Heart right ventricle (tissue), 16 donors: ENCODE results near the gene GSTK1. TPM values are rescaled to one million over a fixed set of nuclear protein-coding genes. Genes with fewer than 3 reads are reported as not detected.

Experiments
- ATAC-seq, 8 donors: fragments of 200-7000 bp; cut with Tn5 transposase; one replicate each; pipeline ENCODE4 v1.9.1; 2020; ENCODE audit warnings: mild to moderate bottlenecking in 8 of 8, moderate library complexity in 8 of 8, moderate number of reproducible peaks in 1 of 8
- DNase-seq, 2 donors: peaks; one replicate each; pipeline ENCODE4 v3.0.0-alpha.2; 2020
- H3K27ac ChIP-seq, 10 donors: fragments of 200-600 bp; sonication (generic) in 2 of 10; one replicate each; pipeline versions ENCODE4 v1.5.0 to v1.8.0; 2020 to 2022; ENCODE audit warnings: mild to moderate bottlenecking in 3 of 10
- H3K27me3 ChIP-seq, 7 donors: fragments of 200-600 bp; one replicate each; pipeline ENCODE4 v1.8.0; 2021 to 2022; ENCODE audit warnings: mild to moderate bottlenecking in 2 of 7
- H3K36me3 ChIP-seq, 9 donors: fragments of 200-600 bp; sonication (generic) in 1 of 9; one replicate each; pipeline versions ENCODE4 v1.5.0 to v1.8.0; 2020 to 2022; ENCODE audit warnings: mild to moderate bottlenecking in 2 of 9
- H3K4me1 ChIP-seq, 9 donors: fragments of 200-600 bp; sonication (generic) in 1 of 9; one replicate each; pipeline versions ENCODE4 v1.5.0 to v1.8.0; 2020 to 2022; ENCODE audit warnings: mild to moderate bottlenecking in 4 of 9
- H3K4me3 ChIP-seq, 10 donors: fragments of 200-600 bp; sonication (generic) in 2 of 10; one replicate each; pipeline versions ENCODE4 v1.5.0 to v1.8.0; 2020 to 2022; ENCODE audit warnings: mild to moderate bottlenecking in 7 of 10, moderate library complexity in 2 of 10
- H3K9me3 ChIP-seq, 11 donors: fragments of 200-600 bp in 10 of 11; sonication (generic) in 2 of 11; one replicate each; pipeline versions ENCODE4 v1.5.0 to v1.8.0; 2013 to 2022; ENCODE audit warnings: mild to moderate bottlenecking in 2 of 11, control low read depth in 1 of 11, moderate library complexity in 1 of 11
- CTCF ChIP-seq, 9 donors: fragments of 200-600 bp; sonication (generic) in 2 of 9; IDR thresholded peaks; one replicate each; pipeline versions ENCODE4 v1.5.0 to v1.8.0; 2021 to 2022; ENCODE audit warnings: antibody characterized with exemption in 9 of 9, mild to moderate bottlenecking in 5 of 9, moderate library complexity in 1 of 9
- WGBS, 2 donors: extraction: QIAGEN DNeasy Blood & Tissue Kit; methylation state at CpG; one replicate each; pipeline ENCODE4 v1.1.7; 2013; ENCODE audit warnings: inconsistent platforms in 1 of 2; 5-methylcytosine and 5-hydroxymethylcytosine counted together
- intact Hi-C, 10 donors: fragments of 100-400 bp; cut with DNase I; formaldehyde crosslinking; loops; one replicate each; pipeline versions ENCODE4 v1.11.1 to v1.14.2; 2022
- polyA plus RNA-seq, 2 donors: library from polyadenylated mRNA; stranded (reverse); fragments of 200-250 nt; gene quantifications; one replicate each; pipeline ENCODE4 v1.2.3, GENCODE V29; 2013
- total RNA-seq, 10 donors: library from RNA; stranded (reverse); fragmentation: NEBNext Ultra II Directional in 3 of 10; extraction: Animal tissue kit (Norgen Biotek cat#: 25700) in 3 of 10; gene quantifications; one replicate each; pipeline versions ENCODE4 v1.2.1 to v1.2.4, GENCODE V29; 2021 to 2023
- donor health status: Arrhythmogenic right ventricular cardiomyopathy.
- donor health status: ischemic (EF 13 %, LVEDD 7.1; RV severe dilation, severe dysfunction).
- donor health status: healthy with polysubstance abuse.
- donor health status: DM: no; HTN: yes; CAD: no.
- donor health status: DM: no; HTN: no; CAD: no.
- donor health status: ischemic (EF 25% LVEDD 6.9; RV normal size, moderate dysfunction).
- donor health status: ischemic (EF 25% LVEDD 5.7; RV mildly dilated, moderate dysfunction).
- donor health status: healthy.
- donor health status: DM: yes; HTN: yes; CAD: no.
- donor health status: Ischemic cardiomyopathy.
- donor health status: ischemic (EF 35%, LVEDD 5.7; RV mildly dilated, moderate dysfunction).
- donor health status: nonischemic (EF 11% LVEDD 7.7; RV severe dilation, severe dysfunction).
- donor health status: DM: yes; HTN: yes; CAD: no.
- donor health status: PGD.
- donor health status: ischemic (EF 29% LVEDD 5.4; RV normal size, mild dysfunction).
- donor health status: nonischemic (EF 23%, LVEDD 6.1; RV moderate dilation, normal function).

GSTK1 gene
- total and polyA plus RNA-seq, 12 donors, result 136 to 317 (median 269) TPM

GRCh38 chr7:143235561-143235960, 27.7 kb upstream of the GSTK1 start:
- H3K27ac ChIP-seq, result peak overlapping the region in 1 of 10 donors; percentile 44
- ATAC-seq, result no peak
- 17 to 40% methylated on average over 1 of the region's 1 CpG for WGBS, 2 donors

DNA sequence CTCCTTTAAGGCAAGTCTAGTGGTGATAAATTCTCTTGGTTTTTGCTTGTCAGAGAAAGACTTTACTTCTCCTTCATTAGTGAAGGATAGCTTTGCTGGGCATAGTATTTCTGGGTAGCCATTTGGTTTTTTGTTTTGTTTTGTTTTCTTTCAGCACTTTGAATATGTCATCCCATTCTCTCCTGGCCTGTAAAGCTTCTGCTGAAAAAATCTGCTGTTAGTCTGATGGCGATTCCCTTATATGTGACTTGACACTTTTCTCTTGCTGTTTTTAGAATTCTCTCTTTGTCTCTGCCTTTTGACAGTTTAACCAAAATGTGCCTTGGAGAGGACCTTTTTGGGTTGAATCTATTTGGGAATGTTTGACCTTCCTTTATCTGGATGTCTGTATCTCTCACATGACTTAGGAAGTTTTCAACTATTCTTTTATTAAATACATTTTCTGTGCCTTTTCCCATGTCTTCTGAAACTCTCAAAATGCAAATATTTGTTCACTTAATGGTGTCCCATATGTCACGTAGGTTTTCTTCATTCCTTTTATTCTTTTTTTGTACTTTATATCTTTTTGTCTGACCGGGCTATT, 26.7 kb upstream of the GSTK1 start:
- Histone ChIP-seq H3K36me3 (no peaks in the 10 kb centered on the region), H3K4me1 (peaks cover 0 to 24% (median 4%) of the 10 kb centered on the region in 9 donors), H3K4me3 (no peak overlapping the region), H3K27ac (peak overlapping the region in 1 of 10 donors; percentile 44), H3K27me3 (no peaks in the 10 kb centered on the region), H3K9me3 (peaks cover 0 to 38% (median 15%) of the 10 kb centered on the region in 11 donors)
- WGBS, 2 donors, result 74 to 86% methylated on average over 3 of the region's 3 CpGs
- TF ChIP-seq CTCF (IDR thresholded peaks at IDR 0.05), result no peak
- no peak for DNase-seq
- no peak for ATAC-seq
- intact Hi-C loops, result loop anchor here in 1 of 10 donors (5.0 kb wide), 1 partner anchor 181 kb away; no protein-coding TSS in a partner anchor

More at GRCh38 chr7:143235561-143235960, 27.7 kb upstream of the GSTK1 start:
- intact Hi-C loops, result loop anchor here in 1 of 10 donors (5.0 kb wide), 1 partner anchor 182 kb away; no protein-coding TSS in a partner anchor
- no peak for TF ChIP-seq CTCF (IDR thresholded peaks at IDR 0.05)
- no peaks in the 10 kb centered on the region for H3K36me3 ChIP-seq
- no peak for DNase-seq
- peaks cover 0 to 20% (median 0%) of the 10 kb centered on the region in 9 donors for H3K4me1 ChIP-seq
- H3K9me3 ChIP-seq, result peaks cover 0 to 38% (median 15%) of the 10 kb centered on the region in 11 donors
- no peak overlapping the region for H3K4me3 ChIP-seq
- no peaks in the 10 kb centered on the region for H3K27me3 ChIP-seq

- no peak overlapping the region for H3K4me3 ChIP-seq
- ATAC-seq (no peak), DNase-seq (no peak)
- peak overlapping the region in 1 of 10 donors; percentile 82 for H3K27ac ChIP-seq
- no peaks in the 10 kb centered on the region for H3K36me3 ChIP-seq
- peaks cover 0 to 38% (median 15%) of the 10 kb centered on the region in 11 donors for H3K9me3 ChIP-seq
- peaks cover 0 to 29% (median 4%) of the 10 kb centered on the region in 9 donors for H3K4me1 ChIP-seq
- TF ChIP-seq CTCF (IDR thresholded peaks at IDR 0.05), result no peak
- no peaks in the 10 kb centered on the region for H3K27me3 ChIP-seq
- intact Hi-C loops, result loop anchor here in 1 of 10 donors (5.0 kb wide), 1 partner anchor 180 kb away; no protein-coding TSS in a partner anchor
Observed at GRCh38 chr7:143237366-143237765, 25.9 kb upstream of the GSTK1 start.

GRCh38 chr7:143238289-143238980, 24.8 kb upstream of the GSTK1 start:
- Histone ChIP-seq H3K27ac (peak overlapping the region in 1 of 10 donors; percentile 82), H3K27me3 (no peaks in the 10 kb centered on the region), H3K36me3 (no peaks in the 10 kb centered on the region), H3K4me3 (no peak overlapping the region), H3K4me1 (peaks cover 0 to 30% (median 4%) of the 10 kb centered on the region in 9 donors), H3K9me3 (peaks cover 0 to 31% (median 15%) of the 10 kb centered on the region in 11 donors)
- WGBS, 2 donors, result 94 to 96% methylated on average over 1 of the region's 1 CpG
- intact Hi-C loops, result loop anchor here in 1 of 10 donors (5.0 kb wide), 1 partner anchor 179 kb away; no protein-coding TSS in a partner anchor
- no peak for TF ChIP-seq CTCF (IDR thresholded peaks at IDR 0.05)
- ATAC-seq (no peak), DNase-seq (no peak)
